GM18870 (cell line): Measurements from ENCODE around the gene SLC16A12.

Source experiments
- ATAC-seq: cut with Tn5 transposase; IDR thresholded peaks from one replicate; pipeline ENCODE4 v1.9.1; 2021; ENCODE audit warnings: moderate library complexity; ENCODE audit not compliant: unreplicated experiment

The SLC16A12 gene

DNA sequence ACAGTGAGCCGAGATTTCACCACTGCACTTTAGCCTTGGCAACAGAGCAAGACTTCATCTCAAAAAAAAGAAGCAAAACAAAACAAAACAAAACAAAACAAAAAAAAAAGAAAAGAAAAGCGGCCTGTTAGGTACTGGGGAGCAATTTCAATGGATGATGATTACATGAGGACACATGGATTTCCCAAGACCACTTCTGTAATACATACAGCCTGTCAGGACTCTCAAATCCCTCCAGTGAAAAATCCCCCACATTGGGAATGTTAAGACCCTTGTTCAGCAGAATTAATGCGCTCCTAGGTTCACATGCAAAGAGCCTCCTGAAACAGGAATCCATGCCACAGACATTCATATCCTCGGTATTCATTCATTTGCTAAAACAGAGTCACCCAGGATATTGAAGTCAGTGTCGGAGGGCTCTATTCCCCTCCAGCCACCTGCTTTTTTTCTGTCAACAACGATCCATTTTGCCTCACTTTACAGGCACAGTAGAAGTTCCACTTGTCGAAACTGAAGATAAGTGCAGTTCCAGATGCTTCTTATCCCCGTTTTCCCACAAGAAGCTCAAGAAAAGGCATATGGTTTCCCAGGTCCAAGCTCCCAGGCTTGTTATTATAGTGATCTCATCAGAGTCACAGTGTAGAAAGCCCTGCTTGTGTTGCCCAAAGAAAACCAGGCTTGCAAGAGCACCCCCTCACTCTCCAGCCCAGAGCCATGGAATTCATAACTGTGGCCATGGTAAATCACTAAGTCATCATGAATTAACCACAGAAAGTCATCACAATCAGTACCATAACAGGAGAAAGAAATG lies 20.2 kb downstream of the SLC16A12 start:
- no peak for ATAC-seq

DNA sequence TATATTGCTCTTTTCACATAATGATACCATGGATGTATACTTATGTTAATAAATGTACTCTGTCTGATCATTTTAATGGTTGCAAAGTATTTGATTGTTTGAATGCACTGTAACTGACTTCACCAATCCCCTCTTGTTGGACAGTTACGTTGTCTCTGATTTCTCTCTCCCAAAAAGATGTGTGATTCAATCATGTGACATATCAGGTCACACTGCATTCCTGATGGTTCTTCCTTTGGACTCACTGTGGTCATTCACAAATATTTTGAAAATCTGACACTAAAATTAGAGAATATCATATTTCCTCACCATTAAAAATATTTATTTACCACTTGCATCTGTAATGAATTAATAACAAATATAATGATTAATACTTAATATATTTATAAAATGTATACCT lies 22.2 kb downstream of the SLC16A12 start:
- ATAC-seq, result no peak

DNA sequence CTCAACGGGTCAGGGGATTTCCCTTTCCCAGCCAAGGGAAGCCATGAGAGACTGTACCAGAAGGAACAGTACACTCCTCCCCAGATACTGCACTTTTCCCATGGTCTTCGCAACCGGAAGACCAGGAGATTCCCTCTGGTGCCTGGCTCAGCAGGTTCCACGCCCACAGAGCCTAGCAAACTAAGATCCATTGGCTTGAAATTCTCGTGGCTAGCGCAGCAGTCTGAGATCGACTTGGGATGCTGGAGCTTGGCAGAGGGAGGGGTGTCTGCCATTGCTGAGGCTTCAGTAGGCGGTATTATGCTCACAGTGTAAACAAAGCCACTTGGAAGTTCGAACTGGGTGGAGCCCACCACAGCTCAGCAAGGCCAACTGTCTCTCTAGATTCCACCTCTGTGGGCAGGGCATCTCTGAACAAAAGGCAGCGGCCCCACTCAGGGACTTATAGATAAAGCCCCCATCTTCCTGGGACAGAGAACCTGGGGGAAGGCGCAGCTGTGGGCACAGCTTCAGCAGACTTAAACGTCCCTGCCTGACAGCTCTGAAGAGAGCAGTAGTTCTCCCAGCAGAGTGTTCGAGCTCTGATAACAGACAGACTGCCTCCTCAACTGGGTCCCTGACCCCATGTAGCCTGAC lies 29.6 kb downstream of the SLC16A12 start:
- no peak for ATAC-seq

DNA sequence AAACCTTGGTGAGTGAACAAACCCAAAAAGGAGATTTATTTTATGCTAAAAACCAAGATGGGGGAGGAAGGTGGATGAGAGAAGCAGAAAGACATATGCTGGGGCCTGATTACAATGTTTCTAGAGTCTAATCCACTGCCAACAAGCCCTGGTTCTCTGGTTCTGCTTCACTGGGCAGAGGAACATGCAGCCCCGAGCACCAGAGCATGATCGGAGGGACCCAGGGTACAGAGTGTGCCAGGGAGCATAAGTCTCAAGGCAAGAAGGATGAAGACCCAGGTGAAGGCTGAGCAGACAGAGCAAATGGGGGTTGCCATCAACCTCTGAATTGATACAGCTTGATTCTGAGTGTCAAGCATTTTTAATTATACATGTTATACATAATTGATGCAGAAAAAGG lies 30.7 kb downstream of the SLC16A12 start:
- no peak for ATAC-seq

DNA sequence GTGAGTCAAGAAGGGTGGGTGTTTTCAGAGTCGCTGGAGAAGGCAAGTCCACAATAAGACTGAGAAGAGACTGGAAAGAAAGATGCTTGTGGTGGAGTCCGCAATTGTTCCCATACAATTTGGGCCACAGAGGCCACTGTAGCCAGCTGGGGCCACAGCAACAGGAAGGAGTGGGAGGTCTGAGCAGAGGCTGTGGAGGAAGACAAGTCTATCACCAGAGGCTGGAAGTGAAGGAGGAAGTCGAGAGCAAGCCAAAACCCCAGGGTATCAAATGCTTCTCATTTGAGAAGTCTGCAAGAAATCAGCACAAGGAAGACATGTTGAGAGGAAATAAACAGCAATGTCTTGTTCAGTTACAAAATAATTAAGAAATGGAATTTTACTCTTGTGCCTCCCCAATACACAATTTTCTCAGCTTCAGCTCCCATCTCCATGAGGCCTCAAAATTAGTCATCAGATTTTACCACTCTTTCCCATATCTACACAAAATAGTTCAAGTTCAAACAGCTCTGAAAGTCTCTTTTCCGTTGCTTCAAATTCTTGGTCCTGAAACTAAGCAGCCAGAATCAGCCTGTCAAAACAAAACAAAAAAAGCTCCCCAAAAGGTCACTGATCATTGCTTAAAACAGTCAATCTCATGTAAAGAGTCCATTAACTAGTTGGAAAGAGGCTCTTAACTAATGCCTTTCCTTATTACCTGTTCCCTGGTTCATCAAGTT lies 31.6 kb downstream of the SLC16A12 start:
- no peak for ATAC-seq

DNA sequence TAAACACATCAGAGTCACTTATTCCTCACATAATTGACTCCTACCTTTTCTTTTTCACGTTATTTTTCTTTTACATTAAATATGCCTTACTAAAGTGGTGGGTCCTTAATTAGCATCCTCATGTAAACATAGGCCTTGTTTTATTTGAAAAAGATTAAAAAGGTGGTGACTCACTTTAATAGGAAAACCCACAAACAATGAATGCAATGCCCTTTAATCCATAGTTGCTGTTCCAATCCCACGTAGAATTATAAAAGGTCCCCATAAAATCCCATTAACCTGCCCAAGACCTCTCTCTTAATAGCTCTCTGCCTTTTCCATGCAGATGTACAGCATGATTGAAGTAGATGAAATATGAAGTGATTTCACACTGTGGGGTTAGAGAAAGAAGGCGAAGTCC lies 32.2 kb downstream of the SLC16A12 start:
- no peak for ATAC-seq

DNA sequence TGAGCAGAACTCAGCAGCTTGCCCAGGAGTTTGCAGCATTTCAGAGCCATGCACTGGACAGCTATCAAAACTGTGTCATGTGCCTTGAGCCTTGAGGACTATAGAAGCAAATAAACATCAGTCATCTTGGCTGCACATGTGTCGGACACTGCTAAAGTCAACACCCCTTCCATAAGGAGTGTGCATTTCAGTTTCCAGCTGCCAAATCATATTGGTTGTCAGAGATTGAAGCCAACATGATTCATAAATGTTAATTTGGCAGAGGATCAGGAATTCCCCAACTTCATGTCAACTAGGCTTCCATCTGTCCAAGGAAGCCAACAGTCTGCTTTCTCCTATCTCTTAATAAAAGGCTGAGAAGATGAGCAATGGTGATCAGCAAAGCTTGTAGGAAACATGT lies 32.8 kb downstream of the SLC16A12 start:
- no peak for ATAC-seq

DNA sequence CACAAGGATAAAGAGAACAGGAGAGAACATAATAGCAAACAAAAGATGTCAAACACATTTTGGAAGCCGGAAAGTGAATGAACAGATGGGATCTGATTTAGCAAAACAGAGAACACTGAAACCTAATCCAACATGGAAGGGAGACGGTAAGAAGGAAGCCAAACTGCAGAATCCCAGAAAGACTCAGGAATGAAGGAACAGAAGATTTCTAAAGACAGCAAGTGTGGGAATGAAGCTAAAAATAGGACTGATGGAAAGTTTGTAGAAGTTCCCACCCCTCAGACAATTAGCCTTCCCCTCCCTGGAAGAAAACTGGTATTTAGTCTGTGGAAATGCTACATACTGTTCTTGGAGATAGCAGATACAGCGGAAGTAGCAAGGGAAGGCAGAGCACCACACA lies 40.8 kb downstream of the SLC16A12 start:
- no peak for ATAC-seq

DNA sequence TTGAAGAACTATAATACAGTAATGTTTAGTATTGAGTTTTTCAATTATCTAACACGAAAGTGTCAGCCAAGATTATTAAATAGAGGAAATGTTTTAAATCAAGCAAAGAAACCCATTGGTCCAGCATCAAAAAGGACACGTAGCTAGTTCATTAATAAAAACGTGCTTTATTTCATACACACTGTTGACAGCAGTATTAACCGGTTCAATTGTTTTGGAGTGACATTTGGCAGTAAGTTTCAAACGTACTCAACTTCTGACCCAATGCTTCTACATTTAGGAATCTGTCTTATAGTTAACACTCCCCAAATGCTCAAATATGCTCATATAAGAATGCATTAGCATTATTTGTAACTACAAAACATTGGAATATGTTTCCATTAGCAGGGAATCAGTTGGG lies 41.3 kb downstream of the SLC16A12 start:
- ATAC-seq, result no peak

DNA sequence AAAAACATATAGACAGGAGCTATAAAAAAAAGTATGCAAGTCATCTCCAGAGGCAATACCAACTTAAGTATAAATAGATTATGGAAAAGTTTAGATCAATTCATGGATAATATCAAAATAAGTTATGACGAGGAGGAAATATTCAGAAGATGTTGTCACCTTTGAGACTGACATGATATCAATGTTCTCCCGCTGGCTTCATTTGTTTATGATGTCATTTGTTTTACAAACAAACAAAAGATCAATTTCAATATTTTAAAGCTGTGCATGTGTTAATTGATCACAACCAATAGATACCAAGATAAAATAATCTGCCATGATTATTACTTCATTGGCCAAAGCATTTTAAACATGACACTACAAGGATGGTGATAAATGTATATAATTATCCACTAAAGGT lies 43.5 kb downstream of the SLC16A12 start:
- ATAC-seq, result no peak

DNA sequence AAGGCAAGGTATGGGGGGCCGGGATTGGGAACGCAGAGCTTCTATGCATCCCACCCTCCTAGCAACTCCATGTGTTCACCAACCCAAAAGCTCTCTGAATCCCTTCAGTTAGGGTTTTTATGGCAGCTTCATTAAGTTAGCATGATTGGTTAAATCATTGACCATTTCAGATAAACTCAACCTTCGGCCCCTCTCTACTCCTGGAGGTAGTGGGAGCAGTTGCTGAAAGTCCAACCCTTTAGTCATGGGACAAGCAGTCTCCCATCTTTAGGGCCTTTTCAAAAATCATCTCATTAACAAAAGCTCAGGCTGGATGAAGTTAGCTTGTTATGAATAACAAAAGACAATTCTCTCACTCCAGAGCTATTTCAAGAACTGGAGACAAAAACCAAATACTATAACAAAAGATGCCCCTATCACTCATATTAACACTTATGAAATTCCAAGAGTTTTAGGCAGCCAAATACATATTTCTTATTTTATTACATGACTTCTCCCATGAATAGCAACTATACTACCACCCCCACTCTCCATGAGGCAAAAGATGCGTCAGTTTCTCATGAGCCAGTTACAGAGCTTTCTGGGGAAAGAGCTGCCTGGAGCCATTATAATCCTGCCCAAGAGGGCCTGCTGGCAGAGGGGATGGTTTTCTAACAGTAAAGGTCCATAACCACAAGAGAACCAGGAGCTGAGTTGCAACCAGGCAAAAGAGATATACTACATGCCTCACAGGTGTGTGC lies 44.6 kb downstream of the SLC16A12 start:
- no peak for ATAC-seq

DNA sequence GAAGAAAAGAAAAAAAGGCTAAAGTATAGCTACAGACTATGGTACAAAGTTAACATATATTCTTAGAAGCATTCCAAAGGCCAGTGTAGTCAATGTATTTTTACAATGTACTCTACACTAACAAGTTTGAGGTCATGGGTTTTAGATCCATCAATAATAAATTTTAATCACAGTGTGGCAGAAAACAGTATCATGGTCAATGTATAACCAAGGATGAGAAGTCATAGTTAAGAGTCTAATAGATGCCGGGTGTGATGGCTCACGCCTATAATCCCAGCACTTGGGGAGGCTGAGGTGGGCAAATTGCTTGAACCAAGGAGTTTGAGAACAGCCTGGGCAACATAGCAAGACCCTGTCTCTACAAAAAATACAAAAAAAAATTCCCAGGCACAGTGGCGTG lies 53.1 kb downstream of the SLC16A12 start:
- ATAC-seq, result no peak

DNA sequence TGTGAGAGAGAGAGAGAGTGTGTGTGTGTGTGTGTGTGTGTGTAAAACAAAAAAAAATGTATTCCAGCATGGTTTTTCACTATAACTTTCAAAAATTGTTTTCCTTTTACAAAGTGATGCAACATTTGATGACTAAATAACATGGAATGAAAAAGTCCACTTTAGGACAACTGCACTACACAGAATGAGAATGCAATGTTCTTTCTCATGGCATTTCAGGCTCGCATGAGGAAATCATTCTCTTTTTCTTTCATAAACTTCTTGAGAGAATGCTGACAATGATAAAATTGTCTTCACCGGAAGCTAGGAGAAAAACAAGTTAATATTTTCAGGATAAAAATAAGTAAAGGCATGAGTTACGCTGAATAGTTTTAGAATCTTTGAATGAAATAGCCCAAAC lies 53.7 kb downstream of the SLC16A12 start:
- no peak for ATAC-seq

DNA sequence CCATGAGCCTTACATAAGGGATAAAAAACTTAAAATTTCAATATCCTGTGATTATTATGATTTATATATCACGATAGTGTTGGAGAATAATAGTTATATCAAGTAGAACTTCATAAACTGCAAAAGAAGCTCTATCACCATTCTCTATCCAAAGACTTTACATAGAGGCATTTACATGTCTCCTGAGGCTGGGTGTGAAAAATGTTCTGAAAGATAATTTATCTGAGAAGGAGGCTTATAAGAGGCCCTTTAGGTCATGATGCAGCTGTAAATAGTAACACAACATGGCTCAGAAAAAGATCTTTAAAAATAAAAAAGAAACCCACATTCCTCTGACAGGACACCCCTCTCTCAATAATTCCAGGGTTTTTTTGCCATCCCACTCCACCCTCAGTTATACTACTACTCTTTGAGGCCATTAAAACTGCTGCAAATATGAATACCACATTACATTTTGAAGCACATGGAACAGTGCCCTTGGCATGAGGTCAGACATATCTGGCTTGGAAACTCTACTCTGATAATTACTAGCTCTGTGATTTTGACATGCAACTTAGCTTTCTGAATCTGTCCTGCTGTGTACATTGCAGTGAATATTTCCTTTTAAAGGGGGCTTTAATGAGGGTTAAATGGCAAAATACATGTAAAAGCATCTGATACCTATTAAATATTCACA lies 55.5 kb downstream of the SLC16A12 start:
- ATAC-seq, result no peak

DNA sequence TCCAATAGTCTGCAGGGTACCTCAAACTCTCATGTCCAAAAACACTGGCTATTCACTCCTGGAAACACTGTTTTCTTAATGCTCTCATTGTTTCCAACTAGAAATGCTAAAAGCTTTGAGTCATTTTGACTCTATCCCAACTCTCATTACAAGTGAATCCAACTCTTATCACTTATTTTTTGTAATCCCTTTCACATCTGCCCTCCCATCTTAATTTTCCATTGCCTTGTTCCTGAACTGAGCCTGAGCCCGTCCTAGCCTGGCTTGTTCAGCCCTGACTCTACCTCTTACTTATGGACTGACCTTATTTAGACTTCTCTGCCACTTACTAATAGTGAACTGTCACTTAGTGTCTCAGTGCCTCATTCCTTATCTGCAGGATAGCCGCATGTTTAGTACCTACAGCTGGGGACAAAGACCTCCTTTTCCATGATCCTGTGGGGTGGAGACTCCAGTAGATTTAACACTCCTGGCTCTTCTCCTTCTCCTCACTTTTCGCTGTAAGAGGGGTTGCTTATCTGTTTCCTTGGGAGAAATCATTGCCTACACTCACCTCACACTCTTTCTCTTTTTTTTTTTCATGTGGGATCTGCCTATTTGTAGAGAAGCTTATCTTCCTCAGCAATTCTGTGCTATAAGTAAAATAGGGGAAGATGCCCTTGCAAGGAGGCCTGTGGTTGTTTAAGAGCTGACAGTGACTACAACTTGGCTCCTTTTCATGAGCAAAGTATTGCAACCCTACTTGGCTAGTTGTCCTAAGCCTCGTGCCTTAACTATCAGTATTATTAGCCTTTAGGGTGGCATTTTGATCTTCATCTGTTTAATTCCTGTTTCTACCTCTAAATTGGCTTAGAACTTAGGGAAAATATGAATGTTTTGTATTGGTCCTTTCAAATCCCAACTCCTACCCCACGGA lies 56.4 kb downstream of the SLC16A12 start:
- no peak for ATAC-seq

DNA sequence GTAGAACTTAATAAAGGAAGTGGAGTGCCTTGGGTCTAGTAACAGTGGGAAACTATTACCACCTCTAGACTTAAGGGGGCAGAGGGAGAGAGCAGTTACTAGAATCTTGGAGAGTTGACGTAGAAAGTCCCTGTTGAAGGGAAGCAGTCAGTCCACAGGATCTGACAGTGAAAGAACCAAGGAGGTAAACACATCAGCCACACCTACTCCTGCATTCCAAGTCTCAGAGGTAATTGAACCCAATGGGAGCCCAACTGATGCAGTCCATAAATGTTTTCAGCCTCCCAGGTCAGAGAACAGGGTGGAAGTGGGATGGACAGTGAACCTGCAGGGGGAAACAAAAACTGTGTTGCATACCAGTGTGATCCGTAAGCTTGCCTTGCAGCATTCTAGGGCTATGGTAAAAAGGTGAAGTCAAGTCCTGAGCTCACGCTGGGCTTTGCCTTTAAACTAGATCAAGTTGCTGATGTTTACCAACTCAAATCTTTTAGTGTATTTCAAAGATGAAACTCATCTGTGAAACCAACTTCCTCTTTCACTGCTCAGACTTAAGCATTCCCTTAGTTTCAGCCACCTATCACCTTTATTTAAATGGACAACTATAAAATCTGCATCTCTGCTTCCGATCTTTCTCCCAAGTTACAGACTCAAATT lies 57.2 kb downstream of the SLC16A12 start:
- no peak for ATAC-seq

DNA sequence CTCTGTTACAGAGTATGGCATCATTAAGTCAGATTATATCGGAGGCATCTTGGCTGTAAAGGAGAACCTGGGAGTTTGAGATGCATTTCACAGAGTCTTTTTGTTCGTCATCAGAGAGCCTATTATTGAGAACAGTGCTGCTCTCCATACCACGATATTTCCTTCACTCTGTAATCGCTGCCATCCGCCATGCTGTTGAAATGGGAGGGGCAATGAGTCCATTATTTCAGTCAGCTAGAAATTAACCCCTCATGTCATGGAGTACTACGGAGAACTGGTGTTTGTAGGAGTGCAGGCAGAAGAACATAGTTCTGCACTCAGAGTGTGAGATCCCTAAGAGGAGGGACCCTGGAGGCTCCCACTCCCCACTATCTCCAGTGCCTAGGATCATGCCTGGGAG lies 59.2 kb downstream of the SLC16A12 start:
- ATAC-seq, result no peak

DNA sequence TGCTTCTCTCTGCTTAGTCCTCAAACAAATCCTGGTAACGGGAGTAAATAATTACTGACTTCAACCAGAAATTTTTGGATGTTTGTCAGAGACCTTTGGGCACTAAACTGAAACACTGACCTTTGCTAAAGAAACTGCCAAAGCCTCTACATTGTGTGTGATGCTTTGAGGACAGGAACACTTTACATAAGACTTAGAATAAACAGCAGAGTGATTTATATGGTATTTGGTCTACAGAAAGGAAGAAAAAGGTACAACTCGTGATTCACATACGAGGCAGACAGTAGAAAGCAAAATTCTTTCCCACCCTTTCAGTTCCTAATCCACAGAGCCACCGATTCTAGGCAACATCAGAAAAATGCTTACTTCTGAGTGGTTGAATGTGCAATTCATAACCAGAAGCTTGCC lies 59.8 kb downstream of the SLC16A12 start:
- ATAC-seq, result no peak

DNA sequence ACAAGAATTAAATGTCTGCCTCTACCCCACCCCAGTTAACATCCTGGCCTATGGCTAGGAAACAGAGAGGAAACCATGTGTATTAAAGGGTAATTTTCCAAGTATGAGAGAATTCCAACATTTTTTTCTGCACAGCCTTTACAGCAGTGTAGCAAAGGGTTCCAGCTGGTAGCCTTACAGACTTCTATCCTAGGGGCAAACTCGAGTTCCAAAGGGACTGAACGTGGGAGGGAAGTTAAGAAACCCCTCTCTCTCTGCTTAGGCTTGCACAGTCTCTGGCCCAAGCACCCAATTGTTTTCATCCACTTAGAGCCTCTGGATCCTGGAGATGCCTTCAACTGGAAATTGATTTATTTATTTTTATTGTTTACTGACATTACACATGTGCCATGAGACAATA lies 60.3 kb downstream of the SLC16A12 start:
- no peak for ATAC-seq
